Suppressor macrophage treated with lipopolysaccharide for 1 hour (primary cell): Measurements from ENCODE around the gene GRID1.
A peak's percentile ranks its signal among the peaks of the same experiment; 100 is the strongest.
"Not testable (repeated sequence)": the region's sequence is repeated elsewhere in the genome, so short reads cannot be mapped to it uniquely, and the experiment has no call there.

ENCODE experiments used
- DNase-seq, 3 donors: peaks; one replicate each; pipeline ENCODE4 v3.0.0-alpha.2; 2020 to 2022

Gene GRID1

DNA sequence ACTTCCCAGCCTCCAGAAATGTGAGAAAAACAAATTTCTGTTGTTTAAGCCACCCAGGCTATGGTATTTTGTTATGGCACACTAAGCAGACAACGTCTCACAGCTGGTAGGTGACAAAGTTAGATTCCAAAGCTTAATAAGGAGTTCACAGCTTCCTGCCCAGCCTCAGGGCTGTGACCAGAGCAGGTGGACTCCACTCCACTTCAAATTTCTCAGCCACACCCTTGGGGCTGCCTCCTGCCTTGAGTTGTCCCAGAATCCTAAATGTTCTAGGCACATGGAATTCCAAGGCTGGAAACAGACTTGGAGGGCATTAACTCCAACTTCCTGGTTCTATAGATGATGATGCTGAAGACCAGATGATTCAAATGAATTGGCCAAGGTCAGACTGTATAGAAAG, 310.7 kb downstream of the GRID1 start:
- DNase-seq = no peak

DNA sequence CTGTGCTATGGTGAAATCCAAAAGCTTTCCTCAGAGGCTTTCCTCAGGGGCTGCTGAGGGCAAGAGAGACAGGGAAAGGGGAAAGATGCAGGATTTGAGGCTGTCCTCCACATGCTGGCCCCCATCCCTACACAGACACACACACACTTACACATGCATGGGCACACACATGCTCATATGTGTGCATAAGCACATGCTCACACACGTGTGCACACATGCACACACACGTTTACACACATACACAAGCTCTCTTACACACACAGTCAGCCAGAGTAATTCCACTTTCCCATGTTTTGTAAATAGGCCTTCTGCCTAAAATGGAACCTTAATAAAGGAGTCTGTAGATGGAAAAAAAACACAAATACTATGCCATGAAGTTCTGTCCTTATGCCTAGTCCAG, 312.9 kb downstream of the GRID1 start:
- DNase-seq = no peak

DNA sequence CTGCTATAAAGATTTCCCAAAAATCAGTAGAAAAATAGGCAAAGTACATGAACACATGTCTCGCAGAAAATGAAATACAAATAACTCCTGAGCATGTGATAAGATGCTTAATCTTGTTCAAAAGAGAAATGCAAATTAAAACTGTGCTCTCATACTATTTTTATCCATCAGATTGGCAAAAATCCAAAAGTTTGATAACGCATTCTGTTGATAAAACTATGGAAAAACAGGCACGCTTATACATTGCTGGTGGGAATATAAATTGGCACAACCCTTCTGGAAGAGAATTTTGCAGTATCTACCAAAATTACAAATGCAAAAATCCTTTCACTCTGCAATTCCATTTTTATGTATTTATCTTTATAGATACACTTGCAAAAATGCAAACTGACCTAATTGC, 315.0 kb downstream of the GRID1 start:
- DNase-seq = no peak

DNA sequence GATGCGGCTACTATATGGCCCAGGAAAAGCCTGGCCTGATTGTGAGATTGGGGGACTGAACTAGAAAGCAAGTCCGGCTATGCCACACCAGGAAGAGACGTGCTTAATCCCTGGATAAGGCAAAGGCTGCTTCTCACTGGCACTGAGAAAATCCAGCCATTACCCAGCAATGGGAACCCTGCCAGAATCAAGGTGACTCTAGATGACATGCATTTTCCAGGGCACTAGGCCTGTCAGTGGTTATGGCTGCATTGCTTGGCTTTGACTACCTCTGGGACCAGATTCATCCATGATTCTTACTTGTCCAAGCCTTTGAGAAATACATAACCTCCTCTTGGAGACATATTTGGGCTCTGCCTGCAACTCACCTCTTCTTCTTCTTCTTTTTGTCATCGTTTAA, 317.2 kb downstream of the GRID1 start:
- no peak for DNase-seq

DNA sequence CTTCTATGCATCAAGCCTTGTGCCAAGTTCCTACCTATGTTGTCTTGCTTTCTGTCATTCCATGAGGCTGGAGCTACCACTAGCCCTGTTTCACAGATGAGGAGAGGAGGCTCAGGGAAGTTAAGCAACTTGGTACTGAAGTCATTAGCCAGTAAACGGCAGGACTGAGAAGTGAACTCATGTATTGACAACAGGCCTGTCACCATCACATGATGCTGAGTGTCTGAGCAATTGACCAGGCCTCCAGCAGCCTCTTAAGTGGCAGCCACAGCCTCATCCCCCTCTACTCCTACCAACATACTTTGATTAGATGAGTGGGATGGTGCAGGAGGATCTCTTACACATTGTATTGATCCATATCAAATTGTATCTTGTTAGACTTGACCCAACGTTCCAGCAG, 317.6 kb downstream of the GRID1 start:
- peak; percentile 21 to 29 (median 23) for DNase-seq

DNA sequence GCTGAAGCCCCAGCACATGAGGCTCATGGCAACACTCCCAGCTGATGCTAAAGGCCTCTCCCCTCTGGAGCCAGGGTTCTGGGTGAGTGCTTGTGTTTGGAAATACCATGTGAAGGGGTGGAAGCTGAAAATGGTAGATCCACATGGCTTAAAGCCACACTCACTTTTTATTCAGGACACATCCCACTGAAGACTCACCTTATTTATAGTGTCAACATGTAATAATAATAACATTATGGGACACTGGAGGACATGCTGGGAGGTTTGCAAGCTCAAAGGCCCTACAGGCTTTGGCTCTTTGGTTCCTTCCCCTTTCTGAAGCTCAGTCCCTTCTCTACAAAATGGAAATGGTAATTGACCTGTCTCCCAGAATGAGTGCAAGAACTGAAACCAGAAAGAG, 318.0 kb downstream of the GRID1 start:
- no peak for DNase-seq

DNA sequence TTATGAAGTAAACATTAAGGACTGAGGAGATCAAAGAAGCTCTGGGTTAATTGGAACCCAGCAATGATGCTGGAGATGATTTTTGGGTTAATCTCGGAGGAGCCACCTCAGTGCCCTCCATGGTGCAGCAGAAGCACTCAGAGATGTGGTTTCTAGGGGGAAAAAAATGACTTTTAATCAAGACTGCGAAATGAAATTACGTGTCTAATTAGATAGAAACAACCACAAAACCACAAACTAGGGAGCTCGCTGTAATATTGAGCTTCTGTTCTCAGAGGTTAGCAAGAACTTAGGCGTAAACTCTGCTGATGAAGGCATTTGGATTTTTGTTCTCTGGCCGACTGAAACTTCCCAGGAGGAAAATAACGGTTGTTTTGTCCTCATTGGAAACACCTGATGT, 319.0 kb downstream of the GRID1 start:
- peak in 1 of 3 donors; percentile 1 for DNase-seq

DNA sequence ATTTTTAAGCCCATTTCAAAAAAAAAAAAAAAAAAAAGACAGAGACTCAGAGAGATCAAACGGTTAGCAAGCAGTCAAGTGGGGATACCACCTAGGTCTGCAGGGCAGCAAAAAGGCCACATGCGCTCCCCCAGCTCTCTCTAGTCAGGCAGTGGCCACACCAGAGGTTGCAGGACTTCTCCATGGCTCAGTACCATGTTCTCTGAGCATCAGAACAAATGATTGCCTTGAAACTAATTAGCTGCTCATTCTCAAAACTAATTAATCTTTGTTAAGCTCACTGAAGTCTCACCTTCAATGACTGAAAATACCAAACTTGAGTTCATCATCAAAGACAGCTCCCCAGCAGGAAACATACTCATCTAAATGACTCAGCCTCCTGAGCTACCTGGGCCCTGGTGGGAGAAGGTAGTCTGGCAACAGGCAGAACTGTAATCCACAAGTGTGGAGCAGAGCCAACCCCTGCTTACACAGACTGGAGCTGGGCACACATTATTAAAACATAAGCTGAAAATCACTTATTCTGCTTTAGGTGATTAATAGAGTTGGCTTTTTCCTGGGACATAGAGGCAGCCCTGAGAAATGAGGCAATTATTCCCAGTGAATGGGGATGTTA, 319.6 kb downstream of the GRID1 start:
- no peak for DNase-seq

DNA sequence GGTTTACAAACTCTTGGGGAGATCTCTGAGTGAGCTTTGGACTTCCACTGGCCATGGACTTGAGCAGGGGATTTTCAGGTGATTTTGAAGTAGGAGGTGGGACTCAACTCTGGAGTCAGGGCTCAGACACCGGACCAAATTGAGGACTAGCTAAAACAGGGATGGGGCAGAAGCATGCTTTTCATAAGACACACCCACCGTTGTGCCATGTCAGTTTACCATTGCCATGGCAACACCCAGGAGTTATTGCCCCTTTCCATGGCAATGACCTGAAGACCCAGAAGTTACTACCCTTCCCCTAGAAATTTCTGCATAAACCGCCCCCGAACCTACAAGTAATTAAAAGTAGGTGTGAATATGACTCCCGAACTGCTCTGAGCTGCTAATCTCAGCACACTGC, 320.7 kb downstream of the GRID1 start:
- no peak for DNase-seq

DNA sequence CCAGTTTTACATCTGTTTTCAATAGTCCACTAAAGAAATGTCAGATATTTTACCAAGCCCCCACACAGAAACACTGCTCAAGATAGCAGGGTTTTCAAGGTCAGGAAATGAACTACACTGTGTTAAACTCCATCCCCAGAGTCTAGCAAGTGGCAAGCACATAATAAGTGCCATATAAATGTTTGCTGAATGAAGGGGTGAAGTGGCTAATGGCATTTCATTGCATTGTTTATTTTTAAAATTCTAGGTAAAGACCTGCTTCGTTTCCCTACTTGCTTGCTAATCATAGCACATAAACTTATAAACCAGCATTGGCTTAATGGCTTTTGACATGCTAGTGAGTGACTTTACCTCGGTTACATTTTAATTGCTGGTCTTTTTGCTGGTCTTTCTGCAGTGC, 322.6 kb downstream of the GRID1 start:
- DNase-seq = no peak

DNA sequence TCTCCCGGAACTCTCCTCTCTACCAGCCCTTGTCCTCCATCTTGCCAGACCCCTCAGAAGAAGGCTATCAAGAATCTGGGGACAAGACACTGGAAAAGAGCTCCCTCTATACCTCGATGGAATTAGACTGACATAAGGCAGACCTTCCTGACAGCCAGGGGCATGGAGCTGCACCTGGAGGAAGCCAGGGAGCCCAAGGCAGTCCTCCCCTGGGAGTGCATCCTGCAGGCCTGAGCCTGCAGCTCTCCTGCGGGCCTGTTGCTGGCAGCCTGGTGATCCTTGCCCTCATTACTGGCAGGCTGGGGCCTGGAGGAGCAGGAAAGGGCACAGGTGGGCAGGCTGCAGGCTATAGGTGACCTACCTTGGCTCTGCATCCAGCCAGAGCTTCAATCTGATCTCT, 323.4 kb downstream of the GRID1 start:
- no peak for DNase-seq

DNA sequence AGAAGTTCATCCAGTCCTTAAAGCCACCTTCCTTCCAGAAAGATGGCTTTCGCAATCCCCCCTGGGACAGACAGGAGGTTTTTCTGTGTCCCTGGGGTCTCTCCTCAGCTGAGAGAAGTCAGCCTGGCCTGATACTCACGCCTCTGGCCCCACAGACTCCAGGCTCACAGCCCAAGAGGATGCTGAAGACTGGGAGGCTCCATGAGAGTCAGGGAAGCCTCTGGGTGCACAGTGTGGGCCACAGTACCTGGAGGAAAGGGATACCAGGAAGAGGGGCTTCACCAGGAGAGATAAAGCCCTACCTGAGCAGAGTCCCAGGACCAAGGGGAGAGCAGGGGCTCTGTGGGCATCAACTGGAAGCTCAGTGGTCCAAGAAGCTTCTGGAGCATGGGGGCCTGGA, 324.4 kb downstream of the GRID1 start:
- no peak for DNase-seq

DNA sequence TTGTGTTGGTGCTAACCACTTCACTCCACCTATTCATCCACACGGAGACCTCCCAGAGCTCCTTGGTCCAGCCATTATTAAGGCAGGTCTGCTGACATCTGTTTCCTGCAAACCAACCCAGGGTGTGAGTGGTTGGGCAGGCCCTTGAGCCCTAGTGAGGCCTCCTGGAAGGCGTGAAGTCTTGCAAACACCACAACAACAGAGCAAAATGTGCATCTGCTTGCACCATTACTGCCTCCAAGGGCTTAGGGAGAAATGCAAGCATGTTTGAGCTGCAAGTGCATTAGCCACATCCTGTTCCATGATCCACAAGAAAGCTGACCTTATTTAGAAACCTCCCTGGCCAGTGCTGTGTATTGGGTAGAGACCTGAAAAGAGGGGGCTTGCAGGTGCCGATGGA, 325.5 kb downstream of the GRID1 start:
- DNase-seq = no peak

DNA sequence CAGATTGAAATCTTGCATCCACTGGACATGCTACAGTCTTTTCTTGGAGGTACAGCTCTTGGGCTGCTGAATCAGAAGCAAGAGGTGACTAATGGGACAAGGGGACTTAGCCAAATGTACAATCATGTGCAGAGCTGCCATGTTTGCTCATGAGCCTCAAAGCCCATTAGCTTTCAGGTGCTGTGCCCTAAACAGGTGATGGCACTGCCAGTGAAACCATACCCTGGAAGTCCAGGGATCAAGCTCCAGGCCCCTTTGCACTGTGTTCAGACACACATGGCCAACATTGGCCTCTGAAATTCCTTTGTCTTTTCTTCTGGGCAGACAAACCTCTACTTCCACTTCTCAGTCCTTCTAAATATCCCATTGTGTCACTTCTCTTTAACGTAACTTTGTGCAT, 328.2 kb downstream of the GRID1 start:
- no peak for DNase-seq

DNA sequence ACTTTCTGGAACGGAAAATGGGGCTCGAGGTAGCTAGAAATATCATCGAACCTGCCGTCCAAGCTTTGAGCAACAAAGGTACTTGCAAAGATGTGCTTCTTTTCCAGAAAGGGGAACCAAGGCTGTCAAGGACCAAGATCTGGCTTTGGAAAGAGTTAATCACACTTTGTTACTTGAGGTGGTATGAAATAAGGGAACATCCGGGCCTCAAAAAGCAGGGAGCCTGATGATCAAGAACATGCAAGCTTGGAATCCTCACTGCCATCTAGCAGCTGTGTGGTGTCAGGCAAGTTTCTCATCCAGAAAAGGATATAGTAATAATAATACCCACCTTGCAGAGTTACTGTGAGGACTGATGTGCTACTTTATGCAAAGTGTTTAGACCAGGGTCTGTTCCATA, 329.5 kb downstream of the GRID1 start:
- DNase-seq = no peak

DNA sequence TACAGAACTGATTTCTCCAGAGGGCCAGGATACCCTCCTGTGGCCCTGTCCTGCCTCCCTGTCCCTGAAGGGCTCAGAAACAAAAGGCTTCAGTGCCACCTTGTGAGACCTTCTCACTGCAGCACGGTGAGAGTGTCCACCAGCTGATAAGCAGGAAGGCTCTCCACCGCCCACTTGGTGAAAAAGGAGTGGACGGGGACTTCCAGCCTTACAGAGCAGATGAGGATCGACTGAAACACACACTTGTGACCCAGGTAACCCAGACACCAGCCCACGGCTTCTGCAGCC, 330.1 kb downstream of the GRID1 start:
- DNase-seq = peak in 2 of 3 donors; percentile 0 to 19

DNA sequence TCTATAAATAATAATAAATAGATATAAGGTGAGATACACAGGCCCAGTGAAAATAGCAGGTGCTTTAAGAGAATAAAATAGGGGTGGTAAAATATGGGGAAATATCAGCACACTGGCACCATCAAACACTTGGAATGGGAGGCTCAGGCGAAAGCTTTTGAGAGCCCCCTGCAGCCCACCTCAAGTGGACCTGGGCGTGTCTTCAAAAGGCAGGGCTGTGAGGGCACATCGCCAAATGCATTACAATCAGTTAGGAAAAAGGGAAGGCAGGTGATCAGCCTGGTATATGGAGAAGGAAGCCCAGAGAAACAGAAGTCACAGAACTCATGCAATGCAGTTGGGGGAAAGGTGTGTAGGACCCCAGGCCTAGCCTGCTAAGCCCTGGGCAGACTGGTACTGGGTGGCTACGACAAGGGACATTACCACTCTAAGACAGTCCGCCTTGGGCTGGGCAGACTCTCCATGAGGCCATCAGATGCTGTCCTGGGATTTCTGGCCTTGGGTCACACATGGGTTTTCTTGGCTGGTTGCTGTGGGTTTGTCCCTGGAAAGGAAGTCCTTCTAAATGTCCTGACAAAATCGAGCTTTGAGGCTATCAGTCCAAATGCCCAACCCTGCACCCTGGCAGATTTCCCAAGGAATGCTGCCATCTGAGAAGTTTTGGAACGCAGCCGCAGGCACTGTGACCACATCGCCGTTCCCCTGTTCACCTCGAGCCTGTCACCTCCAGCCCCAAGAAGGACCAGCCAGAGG, 330.6 kb downstream of the GRID1 start:
- no peak for DNase-seq

DNA sequence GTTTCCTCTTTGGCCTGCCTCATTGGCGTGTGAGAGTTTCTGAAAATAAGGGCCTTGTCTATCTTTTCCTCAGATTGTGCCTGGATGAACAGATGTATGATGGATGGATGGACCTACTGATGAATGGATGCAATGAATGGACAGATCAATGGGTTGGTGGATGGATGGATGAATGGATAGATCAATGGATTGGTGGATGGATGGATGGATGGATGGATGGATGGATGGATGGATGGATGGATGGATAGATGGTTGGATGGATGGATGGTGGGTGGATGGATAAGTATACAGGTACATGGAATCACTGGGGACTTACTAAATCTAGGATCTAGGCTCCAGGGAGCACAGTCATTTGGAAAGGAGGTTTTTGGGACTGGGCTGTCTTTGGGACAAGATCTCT, 331.9 kb downstream of the GRID1 start:
- no peak for DNase-seq

DNA sequence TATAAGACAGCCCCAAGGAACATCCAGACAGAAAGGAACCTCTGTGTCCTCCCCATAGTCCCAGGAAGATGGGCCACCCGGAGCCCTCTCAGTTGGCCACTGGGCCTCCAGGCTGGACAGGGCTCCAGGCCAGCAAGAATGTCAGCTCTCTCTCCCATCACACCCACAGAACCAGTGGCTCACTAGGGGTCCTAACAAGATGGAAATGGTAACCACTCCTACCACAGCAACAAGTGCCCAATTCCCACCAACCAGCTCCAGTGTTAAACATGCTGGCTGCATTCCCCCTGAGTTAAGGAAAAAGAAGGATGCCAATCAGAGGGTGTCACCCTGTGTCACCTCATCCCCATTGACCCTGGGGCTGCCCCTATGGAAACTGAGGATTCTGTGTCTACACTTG, 333.0 kb downstream of the GRID1 start:
- DNase-seq = no peak

DNA sequence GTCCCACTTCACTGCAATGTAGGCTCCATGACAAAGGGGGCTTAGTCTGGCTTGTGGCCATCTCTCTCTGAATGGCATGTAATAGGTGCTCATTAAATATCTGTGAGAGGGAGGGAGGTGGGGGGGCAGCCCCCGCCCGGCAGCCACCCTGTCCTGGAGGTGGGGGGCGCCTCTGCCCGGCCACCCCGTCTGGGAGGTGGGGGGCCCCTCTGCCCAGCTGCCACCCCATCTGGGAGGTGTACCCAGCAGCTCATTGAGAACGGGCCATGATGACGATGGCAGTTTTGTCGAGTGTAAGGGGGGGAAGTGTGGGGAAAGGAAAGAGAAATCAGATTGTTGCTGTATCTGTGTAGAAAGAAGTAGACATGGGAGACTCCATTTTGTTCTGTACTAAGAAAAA, 334.5 kb downstream of the GRID1 start:
- DNase-seq = not testable (repeated sequence)

DNA sequence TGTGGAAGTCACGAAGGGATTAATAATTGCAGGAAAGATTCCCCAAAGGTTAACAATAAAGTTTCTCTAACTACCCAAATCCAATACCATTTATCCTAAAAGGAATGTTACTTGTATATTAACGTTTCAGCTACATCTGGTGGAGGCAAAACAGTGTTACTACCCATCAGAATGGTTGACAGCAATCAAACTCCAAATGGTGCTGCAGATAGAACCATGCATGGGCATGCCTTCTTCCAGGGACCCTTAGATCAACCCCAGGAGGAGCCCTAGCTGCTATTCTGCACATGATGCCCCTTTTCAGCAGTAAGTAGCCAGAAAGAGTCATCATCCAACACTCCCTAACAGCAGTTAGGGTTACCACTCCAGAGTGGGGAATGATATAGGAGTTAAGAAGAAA, 336.3 kb downstream of the GRID1 start:
- DNase-seq = no peak

DNA sequence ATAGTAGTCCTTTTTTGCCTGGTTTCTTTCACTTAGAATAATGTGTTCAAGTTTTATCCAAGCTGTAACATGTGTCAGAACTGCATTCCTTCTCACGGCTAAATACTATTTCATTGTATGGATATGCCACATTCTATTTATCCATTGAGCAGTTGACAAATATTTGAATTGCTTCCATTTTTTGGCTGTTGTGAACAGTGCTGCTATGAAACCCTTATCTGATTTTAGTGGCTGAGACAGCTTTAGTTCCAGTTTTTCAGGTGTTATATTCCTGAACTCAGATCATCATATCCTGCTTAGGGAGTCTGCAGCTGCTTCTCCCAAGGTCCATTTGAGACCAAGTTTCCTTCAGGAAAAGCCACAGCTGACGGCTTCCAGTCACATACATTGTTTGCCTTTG, 339.2 kb downstream of the GRID1 start:
- no peak for DNase-seq

DNA sequence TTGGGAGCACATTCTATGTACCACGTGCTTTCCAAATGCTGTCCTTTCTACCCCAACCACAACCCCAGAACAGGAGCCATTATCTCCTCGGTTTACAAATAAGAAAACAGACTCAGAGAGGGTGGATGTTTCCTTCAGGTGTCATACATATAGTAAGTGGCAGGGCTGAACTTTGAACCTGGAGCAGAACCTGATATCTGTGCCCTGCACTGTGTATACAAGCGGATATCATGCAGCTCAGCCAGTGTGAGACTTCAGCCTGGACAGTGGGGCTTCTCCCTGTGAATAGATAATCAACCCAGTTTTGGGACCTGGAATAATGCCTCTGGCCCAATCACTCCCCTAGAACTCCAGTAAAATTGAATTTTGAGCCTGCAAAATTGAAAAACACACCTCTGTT, 341.1 kb downstream of the GRID1 start:
- DNase-seq = no peak

DNA sequence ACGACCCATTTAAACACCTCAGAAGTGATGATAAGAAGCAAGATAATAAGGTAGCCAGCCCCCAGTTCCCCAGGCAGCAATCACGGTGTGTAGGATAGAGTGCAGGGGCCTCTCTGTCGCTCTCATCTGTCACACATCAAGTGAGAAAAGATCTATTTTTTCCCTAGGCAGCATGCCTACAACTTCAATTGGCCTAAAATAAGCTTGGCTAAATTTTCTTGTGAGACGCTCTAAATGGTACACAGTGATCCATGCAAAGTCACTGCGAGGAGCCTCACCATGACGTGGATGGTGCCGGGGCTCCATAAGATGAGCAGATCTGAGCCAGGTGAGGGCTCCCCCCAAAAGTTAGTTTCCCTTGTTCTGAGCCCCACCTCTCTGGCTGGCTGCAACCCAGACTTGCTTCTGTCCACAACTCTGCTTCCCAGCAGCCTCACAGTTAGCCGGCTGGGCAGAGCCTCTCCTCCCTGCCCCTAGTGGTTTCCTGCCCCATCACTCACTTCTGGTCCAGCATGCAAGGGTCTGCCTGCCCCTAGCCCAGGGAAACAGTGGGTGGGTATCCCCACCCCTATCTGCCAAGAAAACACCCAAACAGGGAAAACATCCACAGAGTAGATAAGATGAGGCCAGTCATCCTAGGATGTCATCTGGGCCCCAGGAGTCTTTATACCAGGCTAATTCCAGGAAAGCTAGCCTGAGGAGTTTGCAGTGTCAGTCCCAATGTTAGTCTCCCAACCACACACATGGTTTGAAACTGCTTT, 342.1 kb downstream of the GRID1 start:
- no peak for DNase-seq

DNA sequence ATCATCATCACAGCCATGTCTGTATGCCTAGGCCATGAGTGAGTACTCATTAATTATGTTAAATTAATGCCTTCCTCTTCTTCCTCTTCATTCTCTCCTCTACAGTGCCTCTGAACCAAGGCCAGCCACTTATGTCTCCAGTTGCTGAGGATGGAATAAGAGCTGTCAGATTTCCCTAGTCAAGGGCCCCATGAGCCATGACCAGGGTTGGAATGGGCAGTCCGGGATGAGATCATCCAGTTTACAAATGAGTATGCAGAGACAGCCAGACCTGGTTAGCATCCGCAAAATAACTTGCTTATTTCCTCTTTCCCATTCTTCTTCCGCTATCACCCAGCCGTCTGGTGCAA, 342.7 kb downstream of the GRID1 start:
- no peak for DNase-seq
